ENCODE results near the gene RFX4.

The RFX4 gene

DNA sequence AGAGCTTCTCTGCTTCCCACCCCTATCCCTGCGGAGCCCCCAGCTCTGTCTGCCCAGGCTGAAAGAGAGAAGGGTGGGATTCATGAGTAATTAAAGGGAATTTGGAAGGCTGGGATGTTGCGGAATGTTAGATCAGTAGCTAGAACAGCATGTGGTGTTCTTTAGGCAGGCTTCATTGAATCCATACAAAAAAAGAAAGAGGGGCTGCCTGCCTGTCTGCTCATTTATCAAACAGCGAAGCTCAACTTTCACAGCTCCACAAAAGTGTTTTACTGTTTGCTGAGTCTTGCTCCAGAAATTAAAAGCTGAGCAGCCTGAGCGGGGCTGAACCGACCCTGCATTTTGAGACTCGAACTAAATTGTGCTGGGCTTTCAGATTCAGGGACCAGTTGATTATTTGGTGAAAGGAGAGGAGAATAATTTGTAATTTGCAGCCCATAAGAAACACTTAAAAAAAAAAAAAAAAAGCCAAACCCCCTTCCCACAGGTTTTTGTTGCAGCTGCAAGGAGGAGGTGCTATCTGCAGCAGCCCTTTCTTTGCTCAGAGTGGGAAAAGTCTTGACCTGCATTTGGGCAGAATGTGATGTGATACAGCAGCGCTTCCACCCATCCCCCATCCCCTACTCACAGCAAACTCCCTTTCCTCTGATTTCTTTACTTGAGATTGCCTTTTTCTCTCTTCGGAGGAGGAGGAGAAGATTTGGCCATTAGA, 89.7 kb downstream of the RFX4 start:
- TF ChIP-seq, protein P1, sequence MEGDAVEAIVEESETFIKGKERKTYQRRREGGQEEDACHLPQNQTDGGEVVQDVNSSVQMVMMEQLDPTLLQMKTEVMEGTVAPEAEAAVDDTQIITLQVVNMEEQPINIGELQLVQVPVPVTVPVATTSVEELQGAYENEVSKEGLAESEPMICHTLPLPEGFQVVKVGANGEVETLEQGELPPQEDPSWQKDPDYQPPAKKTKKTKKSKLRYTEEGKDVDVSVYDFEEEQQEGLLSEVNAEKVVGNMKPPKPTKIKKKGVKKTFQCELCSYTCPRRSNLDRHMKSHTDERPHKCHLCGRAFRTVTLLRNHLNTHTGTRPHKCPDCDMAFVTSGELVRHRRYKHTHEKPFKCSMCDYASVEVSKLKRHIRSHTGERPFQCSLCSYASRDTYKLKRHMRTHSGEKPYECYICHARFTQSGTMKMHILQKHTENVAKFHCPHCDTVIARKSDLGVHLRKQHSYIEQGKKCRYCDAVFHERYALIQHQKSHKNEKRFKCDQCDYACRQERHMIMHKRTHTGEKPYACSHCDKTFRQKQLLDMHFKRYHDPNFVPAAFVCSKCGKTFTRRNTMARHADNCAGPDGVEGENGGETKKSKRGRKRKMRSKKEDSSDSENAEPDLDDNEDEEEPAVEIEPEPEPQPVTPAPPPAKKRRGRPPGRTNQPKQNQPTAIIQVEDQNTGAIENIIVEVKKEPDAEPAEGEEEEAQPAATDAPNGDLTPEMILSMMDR (IDR thresholded peaks at IDR 0.05): no peak
- Histone ChIP-seq H3K4me2 (ENCODE audit: low read length) (no peak overlapping the region), H2AFZ (no peak overlapping the region), H3K4me3 (ENCODE audit: low read depth, low read length) (no peak overlapping the region), H3K4me1 (no peaks in the 10 kb centered on the region), H3K27me3 (ENCODE audit: control insufficient read depth, insufficient read depth, low read length) (no peaks in the 10 kb centered on the region), H3K36me3 (ENCODE audit: control insufficient read depth, insufficient read depth, low read length) (no peaks in the 10 kb centered on the region), H3K79me2 (no peaks in the 10 kb centered on the region), H3K27ac (no peak overlapping the region), H3K9ac (no peak overlapping the region), H3K9me3 (ENCODE audit: control insufficient read depth, low read length) (no peaks in the 10 kb centered on the region)

DNA sequence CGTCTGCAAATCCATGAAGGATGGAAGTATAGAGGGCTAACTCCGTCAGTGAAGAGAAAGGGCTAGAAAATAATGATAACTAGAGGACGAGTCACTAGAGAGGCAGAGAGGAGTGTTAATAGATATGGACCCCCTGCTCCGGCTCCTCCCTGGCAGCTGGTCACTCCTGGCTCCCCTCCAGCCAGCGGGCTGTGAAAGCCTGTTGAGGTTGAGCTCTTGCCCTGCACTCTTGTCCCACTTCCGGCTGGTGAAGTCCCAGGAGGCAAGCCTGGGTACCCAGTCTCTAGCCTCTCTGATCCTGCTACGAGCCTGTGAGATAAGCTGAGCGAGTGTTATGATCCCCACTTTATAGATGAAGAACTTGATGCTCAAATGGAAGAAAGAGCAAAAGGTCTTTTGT, 90.3 kb downstream of the RFX4 start:
- no peaks in the 10 kb centered on the region for H3K4me1 ChIP-seq
- no peaks in the 10 kb centered on the region for H3K79me2 ChIP-seq
- H3K27me3 ChIP-seq (ENCODE audit: control insufficient read depth, insufficient read depth, low read length): no peaks in the 10 kb centered on the region
- TF ChIP-seq, protein P1 (IDR thresholded peaks at IDR 0.05): no peak
- no peak overlapping the region for H3K27ac ChIP-seq
- no peak overlapping the region for H2AFZ ChIP-seq
- no peaks in the 10 kb centered on the region for H3K9me3 ChIP-seq (ENCODE audit: control insufficient read depth, low read length)
- H3K4me3 ChIP-seq (ENCODE audit: low read depth, low read length): no peak overlapping the region
- no peak overlapping the region for H3K9ac ChIP-seq
- H3K36me3 ChIP-seq (ENCODE audit: control insufficient read depth, insufficient read depth, low read length): no peaks in the 10 kb centered on the region
- H3K4me2 ChIP-seq (ENCODE audit: low read length): no peak overlapping the region

DNA sequence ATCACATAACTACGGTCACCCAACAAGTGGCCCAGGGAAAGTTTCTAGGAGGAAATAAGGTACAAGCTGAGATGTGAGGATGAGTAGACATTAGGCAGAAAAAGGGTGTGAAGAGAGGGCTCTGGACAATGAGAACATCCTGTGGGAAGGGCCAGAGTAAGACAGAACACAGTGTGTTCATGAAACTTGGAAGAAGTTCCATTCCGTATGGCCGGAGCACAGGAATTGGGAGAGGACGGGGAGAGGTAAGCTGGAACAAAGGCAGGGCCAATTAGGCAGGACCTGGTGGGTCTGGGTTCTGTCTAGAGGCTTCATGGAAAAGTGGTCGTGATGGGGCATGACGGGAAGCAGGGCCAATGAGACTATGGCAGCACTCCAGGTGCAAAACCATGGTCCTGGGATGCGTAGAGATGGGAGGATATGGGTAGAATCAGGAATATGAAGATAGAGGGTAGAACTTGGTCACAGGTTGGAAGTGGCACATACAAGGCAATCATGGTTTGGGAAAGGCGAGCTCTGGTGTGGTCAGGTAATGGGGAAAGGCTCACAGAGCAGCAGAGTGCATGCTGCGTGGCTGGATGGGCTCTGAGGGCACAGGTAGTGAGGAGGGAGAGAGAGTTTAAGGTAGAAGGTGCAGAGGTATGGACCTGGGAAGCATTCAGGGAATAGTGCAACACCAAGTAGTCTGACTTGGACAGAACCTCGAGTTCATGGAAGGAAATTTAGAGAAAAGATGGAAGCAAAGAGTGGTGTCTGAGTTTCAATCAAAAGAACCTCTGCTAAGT, 93.0 kb downstream of the RFX4 start:
- no peak overlapping the region for H3K4me2 ChIP-seq (ENCODE audit: low read length)
- no peaks in the 10 kb centered on the region for H3K36me3 ChIP-seq (ENCODE audit: control insufficient read depth, insufficient read depth, low read length)
- no peak overlapping the region for H3K4me3 ChIP-seq (ENCODE audit: low read depth, low read length)
- TF ChIP-seq, protein P1 (IDR thresholded peaks at IDR 0.05): no peak
- no peaks in the 10 kb centered on the region for H3K9me3 ChIP-seq (ENCODE audit: control insufficient read depth, low read length)
- no peak overlapping the region for H3K27ac ChIP-seq
- no peaks in the 10 kb centered on the region for H3K79me2 ChIP-seq
- H3K4me1 ChIP-seq: no peaks in the 10 kb centered on the region
- no peak overlapping the region for H3K9ac ChIP-seq
- no peak overlapping the region for H2AFZ ChIP-seq
- no peaks in the 10 kb centered on the region for H3K27me3 ChIP-seq (ENCODE audit: control insufficient read depth, insufficient read depth, low read length)

DNA sequence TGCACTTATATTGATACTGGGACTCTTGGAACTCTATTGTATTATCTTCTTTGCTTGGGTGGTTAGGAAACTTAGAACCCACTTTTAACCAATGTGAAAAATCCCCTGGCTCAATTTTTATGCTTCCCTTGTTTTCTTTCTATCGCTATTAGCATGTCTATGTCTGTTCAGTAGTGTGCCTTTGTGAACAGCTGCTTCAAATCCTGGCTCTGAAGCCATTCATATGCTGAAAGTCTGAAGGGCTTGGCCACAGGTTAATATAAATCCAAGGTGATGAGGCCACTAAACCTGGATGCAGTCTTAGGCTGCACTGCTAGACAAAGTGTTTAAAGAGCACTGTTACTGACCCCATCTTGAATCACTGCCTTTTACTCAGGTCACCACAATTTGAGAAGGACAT, 96.8 kb downstream of the RFX4 start:
- no peak overlapping the region for H3K9ac ChIP-seq
- H3K4me1 ChIP-seq: no peaks in the 10 kb centered on the region
- H3K9me3 ChIP-seq (ENCODE audit: control insufficient read depth, low read length): no peaks in the 10 kb centered on the region
- no peaks in the 10 kb centered on the region for H3K36me3 ChIP-seq (ENCODE audit: control insufficient read depth, insufficient read depth, low read length)
- no peak overlapping the region for H3K27ac ChIP-seq
- H2AFZ ChIP-seq: no peak overlapping the region
- TF ChIP-seq, protein P1 (IDR thresholded peaks at IDR 0.05): no peak
- no peak overlapping the region for H3K4me3 ChIP-seq (ENCODE audit: low read depth, low read length)
- no peak overlapping the region for H3K4me2 ChIP-seq (ENCODE audit: low read length)
- H3K79me2 ChIP-seq: no peaks in the 10 kb centered on the region
- no peaks in the 10 kb centered on the region for H3K27me3 ChIP-seq (ENCODE audit: control insufficient read depth, insufficient read depth, low read length)
